SK-N-SH (cell line): ENCODE measurements around the gene RHOBTB1. TPM values are rescaled to one million over a fixed set of nuclear protein-coding genes. Genes with fewer than 3 reads are reported as not detected.

Experiments
- CTCF ChIA-PET: fragments of 300-600, 350-600 bp; formaldehyde crosslinking; extraction: SDS; loops from one replicate; lab custom pipeline; 2021; lab: Yijun Ruan, JAX
- POLR2A ChIA-PET: fragments of 350-600 bp; sonication (Branson Sonifier 250); formaldehyde crosslinking; extraction: SDS; loops from one replicate; lab custom pipeline; 2020; ENCODE audit warnings: antibody characterized with exemption, inconsistent platforms; lab: Yijun Ruan, JAX
- DNase-seq: peaks from one replicate; pipeline ENCODE4 v3.0.0; 2012
- H2AFZ ChIP-seq: fragments of 200-600 bp; sonication (generic); 2 replicates; pipeline ENCODE4 v1.8.1; 2016; ENCODE audit warnings: antibody characterized with exemption, mild to moderate bottlenecking, low read depth
- H3F3A ChIP-seq: fragments of 200-600 bp; sonication (generic); replicated peaks from 2 replicates; pipeline ENCODE3; 2016; ENCODE audit warnings: antibody characterized with exemption, mild to moderate bottlenecking; ENCODE audit not compliant: insufficient read depth
- H3K27ac ChIP-seq, 2 experiments: fragments of 200-500 bp in 1 of 2; fragments of 200-600 bp in 1 of 2; sonication (Bioruptor generic) in 1 of 2; sonication (generic), shearing (Covaris generic) in 1 of 2; 2 replicates each; pipeline versions ENCODE4 v1.5.1 to v1.6.1; 2014 to 2016; ENCODE audit warnings: low read depth in 2 of 2, inconsistent platforms in 1 of 2, low read length in 1 of 2, mild to moderate bottlenecking in 1 of 2, mixed read lengths in 1 of 2
- H3K27me3 ChIP-seq: fragments of 200-600 bp; sonication (generic), shearing (Covaris generic); 2 replicates; pipeline ENCODE4 v1.6.1; 2016; ENCODE audit warnings: mixed run types; ENCODE audit not compliant: insufficient read depth
- H3K36me3 ChIP-seq, 2 experiments: fragments of 200-500 bp in 1 of 2; fragments of 200-600 bp in 1 of 2; sonication (Bioruptor generic) in 1 of 2; sonication (generic) in 1 of 2; replicated peaks in 1 of 2; 2 replicates each; pipeline versions ENCODE3 to v1.5.1; 2014 to 2016; ENCODE audit warnings: low read length in 1 of 2, mild to moderate bottlenecking in 1 of 2; ENCODE audit not compliant: insufficient read depth in 2 of 2, control insufficient read depth in 1 of 2
- H3K4me1 ChIP-seq, 2 experiments: fragments of 200-500 bp in 1 of 2; fragments of 200-600 bp in 1 of 2; sonication (Bioruptor generic) in 1 of 2; sonication (generic), shearing (Covaris generic) in 1 of 2; 2 replicates each; pipeline versions ENCODE4 v1.5.1 to v1.6.1; 2014 to 2016; ENCODE audit warnings: low read depth in 1 of 2, low read length in 1 of 2, mixed run types in 1 of 2; ENCODE audit not compliant: insufficient read depth in 2 of 2, control insufficient read depth in 1 of 2
- H3K4me2 ChIP-seq: fragments of 200-600 bp; sonication (generic), shearing (Covaris generic); 2 replicates; pipeline ENCODE4 v1.6.1; 2017; ENCODE audit warnings: mixed run types
- H3K4me3 ChIP-seq, 2 experiments: fragments of 200-500 bp in 1 of 2; fragments of 200-600 bp in 1 of 2; sonication (Bioruptor generic) in 1 of 2; sonication (generic), shearing (Covaris generic) in 1 of 2; 2 replicates each; pipeline versions ENCODE4 v1.5.1 to v1.8.1; 2014 to 2016; ENCODE audit warnings: low read depth in 2 of 2, inconsistent platforms in 1 of 2, low read length in 1 of 2, mild to moderate bottlenecking in 1 of 2, mixed read lengths in 1 of 2, moderate library complexity in 1 of 2
- H3K79me2 ChIP-seq: fragments of 200-600 bp; sonication (generic); 2 replicates; pipeline ENCODE4 v1.8.1; 2017; ENCODE audit warnings: mild to moderate bottlenecking; ENCODE audit not compliant: insufficient read depth
- H3K9ac ChIP-seq: fragments of 200-600 bp; sonication (generic); 2 replicates; pipeline ENCODE4 v1.6.1; 2017; ENCODE audit warnings: mixed run types
- H3K9me2 ChIP-seq: fragments of 200-600 bp; sonication (generic); 2 replicates; pipeline ENCODE4 v1.6.1; 2017; ENCODE audit warnings: mixed run types
- H3K9me3 ChIP-seq: fragments of 200-600 bp; sonication (generic); 2 replicates; pipeline ENCODE4 v1.6.1; 2017; ENCODE audit warnings: mixed run types, mild to moderate bottlenecking, moderate library complexity
- H4K20me1 ChIP-seq: fragments of 200-600 bp; sonication (generic); 2 replicates; pipeline ENCODE4 v1.6.1; 2017; ENCODE audit warnings: mild to moderate bottlenecking, mixed run types; ENCODE audit not compliant: insufficient read depth
- FOXM1 ChIP-seq: IDR thresholded peaks from 2 replicates; pipeline ENCODE4 v1.4.0; 2012; ENCODE audit warnings: low read depth, mild to moderate bottlenecking
- GABPA ChIP-seq: IDR thresholded peaks from 2 replicates; pipeline ENCODE4 v1.4.0; 2012; ENCODE audit warnings: low read depth, mild to moderate bottlenecking
- GATA2 ChIP-seq: sonication (generic); formaldehyde crosslinking; IDR thresholded peaks from 2 replicates; pipeline ENCODE4 v1.5.0; 2020; ENCODE audit warnings: mild to moderate bottlenecking, missing genetic modification reagents
- MXI1 ChIP-seq: IDR thresholded peaks from 2 replicates; pipeline ENCODE4 v1.6.1; 2012; ENCODE audit warnings: mild to moderate bottlenecking, low read depth, low read length, improper control_type of control experiment
- RXRA ChIP-seq: IDR thresholded peaks from 2 replicates; pipeline ENCODE4 v1.4.0; 2012; ENCODE audit warnings: low read depth, mild to moderate bottlenecking, borderline replicate concordance
- WGBS: methylation state at CpG from one replicate; pipeline ENCODE4 v1.1.6; 2017; ENCODE audit warnings: low lambda C conversion rate; 5-methylcytosine and 5-hydroxymethylcytosine counted together
- polyA plus RNA-seq, 3 experiments: library from polyadenylated mRNA; depleted of rRNA; stranded (reverse); fragments of >200 nt; gene quantifications; 2 replicates each; pipeline ENCODE4 v1.2.3, GENCODE V29; 2012
- TF ChIP-seq, protein P1 (sequence below): IDR thresholded peaks from 2 replicates; pipeline ENCODE4 v1.4.0; 2012; ENCODE audit warnings: low read depth, borderline replicate concordance

The RHOBTB1 gene
- polyA plus RNA-seq, 1 of the 3 experiments (the other 2 are of a cell fraction) = 10.5 TPM

GRCh38 chr10:60943316-60944057, 498 bp downstream of the RHOBTB1 start:
- 3% methylated on average over 23 of the region's 44 CpGs for WGBS
- Histone ChIP-seq H3F3A (peaks cover 9% of the 10 kb centered on the region), H3K9me3 (no peaks in the 10 kb centered on the region), H3K27ac (peak overlapping the region; percentile 94 to 97), H3K36me3 (peaks cover 8 to 12% of the 10 kb centered on the region in 2 experiments), H3K9ac (peak overlapping the region; percentile 99), H3K4me2 (peak overlapping the region; percentile 85), H2AFZ (peak overlapping the region; percentile 65), H3K9me2 (no peaks in the 10 kb centered on the region), H3K27me3 (no peaks in the 10 kb centered on the region), H3K79me2 (peaks cover 41% of the 10 kb centered on the region), H3K4me3 (peak overlapping the region; percentile 87 to 89), H3K4me1 (peaks cover 7 to 12% of the 10 kb centered on the region in 2 experiments; a peak in 2 of 4 replicates), H4K20me1 (no peaks in the 10 kb centered on the region)
- ChIA-PET POLR2A (interaction anchor here (0.6 to 1.4 kb wide), 7 partner anchors 11 to 247 kb away, joined by 3 to 6 read pairs (median 3); no protein-coding TSS in a partner anchor), CTCF (interaction anchor here (0.6 to 2.2 kb wide), 12 partner anchors 11 to 953 kb away, joined by 3 to 8 read pairs (median 4); no protein-coding TSS in a partner anchor)
- DNase-seq = peak; percentile 78
- TF ChIP-seq FOXM1 = no peak
- TF ChIP-seq RXRA = 0 out of 2 replicates have a peak, but pooled peaks have one; percentile 4
- peak; percentile 70 for TF ChIP-seq MXI1

DNA sequence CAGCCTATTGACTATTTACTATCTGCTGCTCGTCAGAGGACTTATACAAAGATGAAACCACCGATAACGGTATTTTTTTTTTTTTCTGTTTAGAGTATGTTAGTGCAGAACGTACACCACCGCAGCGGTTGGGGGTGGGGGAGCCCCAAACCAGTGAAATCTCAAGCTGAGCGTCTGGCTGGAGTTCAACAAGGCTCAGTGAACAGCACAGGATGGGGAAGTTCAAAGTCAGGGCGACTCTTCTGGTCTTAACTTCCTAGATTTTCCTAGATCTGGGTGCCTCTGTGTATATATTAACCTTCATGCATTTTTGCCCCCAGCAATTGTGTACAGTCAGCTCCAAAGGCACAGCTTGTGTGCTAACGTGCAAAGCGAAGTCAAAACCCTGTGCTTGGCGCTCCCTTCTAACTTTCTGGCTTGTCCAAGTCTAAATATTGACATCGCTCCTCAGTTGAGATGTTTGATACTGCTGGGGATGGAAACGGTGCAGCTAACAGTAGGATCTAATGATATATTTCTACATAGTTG, 1.1 kb downstream of the RHOBTB1 start:
- Histone ChIP-seq H3F3A (peaks cover 13% of the 10 kb centered on the region), H3K79me2 (peaks cover 42% of the 10 kb centered on the region), H3K27ac (peak overlapping the region; percentile 94 to 97), H4K20me1 (no peaks in the 10 kb centered on the region), H3K4me3 (peak overlapping the region; percentile 87 to 89), H2AFZ (peak overlapping the region; percentile 65), H3K27me3 (no peaks in the 10 kb centered on the region), H3K4me2 (peak overlapping the region; percentile 85), H3K9me2 (no peaks in the 10 kb centered on the region), H3K4me1 (peaks cover 7 to 12% of the 10 kb centered on the region in 2 experiments; a peak in 2 of 4 replicates), H3K9ac (peak overlapping the region; percentile 99), H3K36me3 (peaks cover 12 to 14% of the 10 kb centered on the region in 2 experiments), H3K9me3 (no peaks in the 10 kb centered on the region)
- TF ChIP-seq GATA2 (CRISPR knock-in tag) (peak; percentile 47), GABPA (no peak)
- TF ChIP-seq, protein P1, sequence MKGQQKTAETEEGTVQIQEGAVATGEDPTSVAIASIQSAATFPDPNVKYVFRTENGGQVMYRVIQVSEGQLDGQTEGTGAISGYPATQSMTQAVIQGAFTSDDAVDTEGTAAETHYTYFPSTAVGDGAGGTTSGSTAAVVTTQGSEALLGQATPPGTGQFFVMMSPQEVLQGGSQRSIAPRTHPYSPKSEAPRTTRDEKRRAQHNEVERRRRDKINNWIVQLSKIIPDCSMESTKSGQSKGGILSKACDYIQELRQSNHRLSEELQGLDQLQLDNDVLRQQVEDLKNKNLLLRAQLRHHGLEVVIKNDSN = no peak
- peak; percentile 16 for DNase-seq
- CTCF ChIA-PET = interaction anchor here (0.8 to 2.2 kb wide), 12 partner anchors 10 to 248 kb away, joined by 3 to 8 read pairs (median 4); no protein-coding TSS in a partner anchor
- 7% methylated on average over 13 of the region's 13 CpGs for WGBS
- POLR2A ChIA-PET = interaction anchor here (0.6 to 1.4 kb wide), 5 partner anchors 10 to 18 kb away, joined by 3 to 6 read pairs (median 4); no protein-coding TSS in a partner anchor
